Calu3 (cell line): ENCODE measurements around the gene DDAH2. TPM values are rescaled to one million over a fixed set of nuclear protein-coding genes. Genes with fewer than 3 reads are reported as not detected.
A peak's percentile ranks its signal among the peaks of the same experiment; 100 is the strongest.

Experiments
- BruUV-seq: library from RNA; stranded (reverse); fragments of 400-500 nt; replicated peaks from 2 replicates; lab custom pipeline; 2021; lab: Mats Ljungman, UMichigan
- CTCF ChIA-PET: fragments of 300-600 bp; sonication (Branson Sonifier 250); formaldehyde crosslinking; loops from one replicate; lab custom pipeline; 2022; ENCODE audit warnings: antibody characterized with exemption; lab: Charles Lee
- DNase-seq: peaks from one replicate; pipeline ENCODE4 v3.0.0; 2022
- H3K27ac Mint-ChIP-seq: one replicate; pipeline ENCODE4 v1.8.0; 2022; ENCODE audit warnings: mixed read lengths; ENCODE audit not compliant: unreplicated experiment
- H3K27me3 Mint-ChIP-seq: one replicate; pipeline ENCODE4 v1.8.0; 2022; ENCODE audit warnings: mixed read lengths; ENCODE audit not compliant: unreplicated experiment
- H3K36me3 Mint-ChIP-seq: one replicate; pipeline ENCODE4 v1.8.0; 2022; ENCODE audit warnings: mild to moderate bottlenecking, moderate library complexity, mixed read lengths; ENCODE audit not compliant: insufficient read depth, unreplicated experiment
- H3K4me1 Mint-ChIP-seq: one replicate; pipeline ENCODE4 v1.8.0; 2022; ENCODE audit warnings: mild to moderate bottlenecking, low read depth, mixed read lengths; ENCODE audit not compliant: unreplicated experiment
- H3K4me3 Mint-ChIP-seq: one replicate; pipeline ENCODE4 v1.8.0; 2022; ENCODE audit warnings: mild to moderate bottlenecking, low read depth, moderate library complexity, mixed read lengths; ENCODE audit not compliant: unreplicated experiment
- H3K9me3 Mint-ChIP-seq: one replicate; pipeline ENCODE4 v1.8.0; 2022; ENCODE audit warnings: low read depth, mixed read lengths; ENCODE audit not compliant: unreplicated experiment
- intact Hi-C: fragments of 100-400 bp; cut with micrococcal nuclease; formaldehyde crosslinking; loops from one replicate; pipeline ENCODE4 v1.10.0; 2022; ENCODE audit not compliant: unreplicated experiment
- total RNA-seq: library from RNA; stranded (reverse); gene quantifications from 2 replicates; pipeline ENCODE4 v1.2.3, GENCODE V29; 2022
- TF ChIP-seq, protein P1 (sequence below): fragments of 200-600 bp; IDR thresholded peaks from one replicate; pipeline ENCODE4 v1.8.0; 2022; ENCODE audit warnings: antibody characterized with exemption; ENCODE audit not compliant: unreplicated experiment

Gene DDAH2
- total RNA-seq, 1 experiment from 2014 or later: 81.4 TPM

DNA sequence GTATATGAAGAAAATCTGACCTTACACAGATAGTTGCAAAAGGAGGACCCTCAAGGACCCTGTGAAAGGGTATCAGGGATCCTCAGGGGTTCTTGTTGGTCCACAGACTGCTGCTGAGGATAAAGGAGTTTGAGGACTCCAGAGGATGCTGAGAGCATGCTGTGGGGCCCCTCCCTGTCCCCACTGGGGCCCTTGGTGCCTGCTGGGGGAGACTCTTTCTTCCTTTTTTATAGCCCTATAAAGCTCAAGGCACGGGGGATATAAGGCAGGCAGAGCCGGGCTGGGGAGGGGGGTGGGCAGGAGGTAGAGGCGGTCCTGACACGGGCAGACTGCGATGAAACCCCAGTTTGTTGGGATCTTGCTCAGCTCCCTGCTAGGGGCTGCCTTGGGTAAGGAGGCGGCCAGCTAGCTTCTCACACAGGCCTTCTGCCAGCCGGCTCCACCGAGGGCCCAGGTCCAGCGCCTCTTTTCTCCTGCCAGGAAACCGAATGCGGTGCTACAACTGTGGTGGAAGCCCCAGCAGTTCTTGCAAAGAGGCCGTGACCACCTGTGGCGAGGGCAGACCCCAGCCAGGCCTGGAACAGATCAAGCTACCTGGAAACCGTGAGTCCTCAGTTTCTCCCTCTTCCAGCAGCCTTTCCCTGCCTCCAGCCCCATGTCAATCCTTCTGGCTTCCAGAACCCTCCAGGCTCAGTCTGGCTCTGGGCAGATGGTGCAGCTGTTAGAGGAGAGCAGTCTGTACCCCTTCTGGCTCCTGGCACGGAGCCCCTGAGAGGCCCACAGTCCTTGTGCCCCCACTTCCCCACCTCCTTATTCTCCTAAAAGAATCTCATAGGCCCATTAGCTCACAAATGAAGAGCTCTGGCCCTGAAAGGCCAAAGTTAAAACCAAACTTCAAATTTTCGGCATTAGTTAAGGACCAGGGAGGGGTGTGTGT, 13.8 kb downstream of the DDAH2 start, which contains the start of gene LY6G6D:
Gene LY6G6D (plus strand): TSS at position 327 of the 937 bp plus-strand sequence. CDS start 8 bp downstream, at position 335.
- no peak for DNase-seq
- no peaks in the 10 kb centered on the region for H3K9me3 Mint-ChIP-seq
- TF ChIP-seq, protein P1, sequence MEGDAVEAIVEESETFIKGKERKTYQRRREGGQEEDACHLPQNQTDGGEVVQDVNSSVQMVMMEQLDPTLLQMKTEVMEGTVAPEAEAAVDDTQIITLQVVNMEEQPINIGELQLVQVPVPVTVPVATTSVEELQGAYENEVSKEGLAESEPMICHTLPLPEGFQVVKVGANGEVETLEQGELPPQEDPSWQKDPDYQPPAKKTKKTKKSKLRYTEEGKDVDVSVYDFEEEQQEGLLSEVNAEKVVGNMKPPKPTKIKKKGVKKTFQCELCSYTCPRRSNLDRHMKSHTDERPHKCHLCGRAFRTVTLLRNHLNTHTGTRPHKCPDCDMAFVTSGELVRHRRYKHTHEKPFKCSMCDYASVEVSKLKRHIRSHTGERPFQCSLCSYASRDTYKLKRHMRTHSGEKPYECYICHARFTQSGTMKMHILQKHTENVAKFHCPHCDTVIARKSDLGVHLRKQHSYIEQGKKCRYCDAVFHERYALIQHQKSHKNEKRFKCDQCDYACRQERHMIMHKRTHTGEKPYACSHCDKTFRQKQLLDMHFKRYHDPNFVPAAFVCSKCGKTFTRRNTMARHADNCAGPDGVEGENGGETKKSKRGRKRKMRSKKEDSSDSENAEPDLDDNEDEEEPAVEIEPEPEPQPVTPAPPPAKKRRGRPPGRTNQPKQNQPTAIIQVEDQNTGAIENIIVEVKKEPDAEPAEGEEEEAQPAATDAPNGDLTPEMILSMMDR: no peak
- peaks cover 28% of the 10 kb centered on the region for H3K27me3 Mint-ChIP-seq
- intact Hi-C loops: no loop called here
- peaks cover 53% of the 10 kb centered on the region for H3K4me1 Mint-ChIP-seq
- BruUV-seq: no TSS peak
- H3K27ac Mint-ChIP-seq: no peak within 1 kb of the TSS
- CTCF ChIA-PET: interaction anchor here (0.7 to 1.9 kb wide), 4 partner anchors 15 to 107 kb away, joined by 4 to 9 read pairs (median 6); partner anchors contain the start of gene DDAH2
- peaks cover 10% of the 10 kb centered on the region for H3K36me3 Mint-ChIP-seq
- no peak within 1 kb of the TSS for H3K4me3 Mint-ChIP-seq

DNA sequence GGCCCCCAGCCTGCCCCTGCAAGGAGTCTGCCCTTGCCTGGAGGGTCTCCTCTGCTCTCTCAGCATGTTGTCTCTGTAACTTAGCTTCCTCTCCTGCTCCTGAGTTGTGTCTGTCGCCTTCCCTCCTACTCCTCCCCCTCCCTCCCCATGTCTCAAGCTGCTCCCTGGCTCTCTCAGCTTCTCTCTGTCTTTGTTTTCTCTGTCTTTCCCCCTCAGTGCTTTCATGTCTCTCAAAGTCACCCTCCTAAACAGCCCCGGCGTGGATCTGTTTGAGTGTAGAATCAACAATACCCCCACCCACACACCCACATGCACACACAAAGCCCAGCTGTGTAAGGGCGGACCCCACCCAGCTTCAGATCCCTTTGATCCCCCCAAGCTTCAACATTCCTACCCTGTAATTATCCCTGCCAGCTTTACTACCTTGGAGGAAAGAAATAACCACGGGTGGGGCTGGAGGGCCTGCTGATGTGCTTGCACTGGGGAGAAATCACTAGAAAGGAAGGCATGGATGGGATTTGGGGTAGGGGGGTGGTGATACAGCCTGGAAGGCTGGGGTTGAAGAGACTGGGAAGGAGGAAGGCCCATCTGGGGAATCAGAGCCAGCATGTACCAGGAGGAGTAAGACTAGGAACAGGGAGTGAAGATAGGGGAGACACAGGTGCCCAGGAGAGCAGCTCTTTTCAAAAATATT, 15.0 kb downstream of the DDAH2 start:
- no peak overlapping the region for H3K27ac Mint-ChIP-seq
- DNase-seq: no peak
- TF ChIP-seq, protein P1: no peak
- H3K36me3 Mint-ChIP-seq: peaks cover 10% of the 10 kb centered on the region
- BruUV-seq: no TSS peak
- no peaks in the 10 kb centered on the region for H3K9me3 Mint-ChIP-seq
- peaks cover 43% of the 10 kb centered on the region for H3K4me1 Mint-ChIP-seq
- CTCF ChIA-PET: interaction anchor here (0.7 to 1.9 kb wide), 4 partner anchors 11 to 21 kb away, joined by 3 to 9 read pairs (median 4); partner anchors contain the start of genes ABHD16A and DDAH2
- H3K4me3 Mint-ChIP-seq: no peak overlapping the region
- intact Hi-C loops: no loop called here
- peaks cover 26% of the 10 kb centered on the region for H3K27me3 Mint-ChIP-seq

DNA sequence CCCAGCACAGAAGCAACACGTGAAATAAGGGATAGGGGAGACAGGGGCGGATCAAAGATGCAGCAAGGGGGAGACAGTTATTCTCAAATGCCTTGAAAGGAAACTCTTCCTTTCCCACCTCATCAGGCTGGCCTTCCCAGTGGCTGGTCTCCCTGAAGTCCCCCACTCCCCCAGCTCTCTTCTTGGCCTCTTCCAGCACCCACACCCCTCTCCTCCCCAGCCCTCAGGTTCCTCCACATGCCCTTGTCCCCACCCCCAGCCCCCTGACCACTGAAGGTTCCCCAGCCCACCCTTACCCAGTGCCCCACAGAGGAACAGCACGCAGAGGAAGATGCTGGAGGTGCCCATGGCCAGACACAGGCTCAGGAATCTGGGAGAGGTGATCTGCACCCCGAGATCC, 15.6 kb downstream of the DDAH2 start:
- CTCF ChIA-PET: interaction anchor here (0.7 to 1.9 kb wide), 3 partner anchors 14 to 25 kb away, joined by 3 to 20 read pairs (median 4); partner anchors contain the start of gene MSH5
- no peak overlapping the region for H3K27ac Mint-ChIP-seq
- TF ChIP-seq, protein P1: no peak
- DNase-seq: no peak
- no TSS peak for BruUV-seq
- intact Hi-C loops: no loop called here
- H3K4me3 Mint-ChIP-seq: no peak overlapping the region
- no peaks in the 10 kb centered on the region for H3K9me3 Mint-ChIP-seq
- peaks cover 26% of the 10 kb centered on the region for H3K27me3 Mint-ChIP-seq
- peaks cover 37% of the 10 kb centered on the region for H3K4me1 Mint-ChIP-seq
- peaks cover 8% of the 10 kb centered on the region for H3K36me3 Mint-ChIP-seq

DNA sequence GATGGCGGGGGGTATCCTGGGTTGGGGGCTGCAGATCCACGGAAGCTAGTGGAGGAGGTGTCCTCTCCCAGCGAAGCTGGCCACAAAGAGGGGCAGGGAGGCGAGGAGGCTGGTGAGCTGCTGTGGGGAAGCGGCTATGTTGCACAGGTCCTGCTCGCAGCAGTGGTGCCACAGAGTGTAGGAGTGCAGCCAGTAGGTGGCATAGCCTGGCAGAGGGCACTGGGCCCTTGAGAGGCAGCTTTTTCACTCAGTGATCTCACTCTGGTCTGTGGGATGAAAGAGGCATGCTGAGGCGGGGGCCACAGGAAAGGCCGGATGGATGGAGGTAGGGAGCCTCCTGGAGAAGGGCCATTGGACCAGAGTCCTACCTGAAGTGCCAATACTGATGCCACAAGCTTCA, 16.8 kb downstream of the DDAH2 start:
- peak; percentile 71 for DNase-seq
- H3K36me3 Mint-ChIP-seq: peaks cover 3% of the 10 kb centered on the region
- no TSS peak for BruUV-seq
- TF ChIP-seq, protein P1: peak; percentile 54
- H3K4me3 Mint-ChIP-seq: no peak overlapping the region
- H3K4me1 Mint-ChIP-seq: peaks cover 25% of the 10 kb centered on the region
- H3K27ac Mint-ChIP-seq: no peak overlapping the region
- H3K9me3 Mint-ChIP-seq: no peaks in the 10 kb centered on the region
- intact Hi-C loops: no loop called here
- peaks cover 26% of the 10 kb centered on the region for H3K27me3 Mint-ChIP-seq
- CTCF ChIA-PET: interaction anchor here (0.5 to 2.2 kb wide), 9 partner anchors 9 to 124 kb away, joined by 3 to 20 read pairs (median 4); partner anchors contain the start of genes ABHD16A, MSH5 and VWA7
